A673 (cell line): ENCODE measurements around the gene ARSG. TPM values are rescaled to one million over a fixed set of nuclear protein-coding genes. Genes with fewer than 3 reads are reported as not detected.

Experiments used
- BruUV-seq: library from RNA; stranded (reverse); fragments of 400-500 nt; replicated peaks from 2 replicates; lab custom pipeline; 2021; lab: Mats Ljungman, UMichigan
- CTCF ChIA-PET: fragments of 300-600 bp; sonication (Branson Sonifier 250); formaldehyde crosslinking; loops from one replicate; lab custom pipeline; 2022; ENCODE audit warnings: antibody characterized with exemption; lab: Charles Lee
- POLR2A ChIA-PET: fragments of 300-600 bp; sonication (Branson Sonifier 250); formaldehyde crosslinking; loops from one replicate; lab custom pipeline; 2022; ENCODE audit warnings: antibody characterized with exemption; ENCODE audit not compliant: low non-redundant PET; lab: Charles Lee
- DNase-seq: peaks from one replicate; pipeline ENCODE4 v3.0.0-alpha.2; 2015; ENCODE audit warnings: low spot score
- H3K27ac ChIP-seq: fragments of 200-600 bp; sonication (generic); 2 replicates; pipeline ENCODE4 v1.5.1; 2016; ENCODE audit warnings: mixed run types, low read depth, mild to moderate bottlenecking, mixed read lengths, antibody characterized with exemption, low read length; ENCODE audit not compliant: poor library complexity, severe bottlenecking
- H3K27me3 ChIP-seq: fragments of 200-600 bp; sonication (generic); replicated peaks from 2 replicates; pipeline ENCODE4 v1.6.1; 2017; ENCODE audit warnings: mixed run types, low read depth, mild to moderate bottlenecking, mixed read lengths, antibody characterized with exemption, low read length; ENCODE audit not compliant: insufficient read depth, poor library complexity
- H3K36me3 ChIP-seq: fragments of 200-600 bp; sonication (generic); 2 replicates; pipeline ENCODE4 v1.6.1; 2016; ENCODE audit warnings: mixed run types, mild to moderate bottlenecking, mixed read lengths, antibody characterized with exemption, low read length; ENCODE audit not compliant: insufficient read depth, poor library complexity, severe bottlenecking
- H3K4me1 ChIP-seq: fragments of 200-600 bp; sonication (generic); 2 replicates; pipeline ENCODE4 v1.6.1; 2017; ENCODE audit warnings: mixed run types, mild to moderate bottlenecking, mixed read lengths, antibody characterized with exemption, low read length; ENCODE audit not compliant: insufficient read depth, poor library complexity, severe bottlenecking
- H3K4me3 ChIP-seq: fragments of 200-600 bp; sonication (generic); 2 replicates; pipeline ENCODE4 v1.5.1; 2016; ENCODE audit warnings: low read depth, mixed run types, mild to moderate bottlenecking, mixed read lengths, low read length; ENCODE audit not compliant: poor library complexity, severe bottlenecking
- H3K9me3 ChIP-seq: fragments of 200-600 bp; sonication (generic); 2 replicates; pipeline ENCODE4 v1.6.1; 2016; ENCODE audit warnings: mixed run types, low read depth, mild to moderate bottlenecking, mixed read lengths, antibody characterized with exemption, low read length; ENCODE audit not compliant: poor library complexity, severe bottlenecking
- CTCF ChIP-seq: fragments of 300-800, 200-600 bp; sonication (generic); conservative IDR thresholded peaks from 2 replicates; pipeline ENCODE4 v1.5.1; 2017; ENCODE audit warnings: low read depth, mild to moderate bottlenecking, antibody characterized with exemption, low read length, moderate library complexity, mixed read lengths
- EZH2 ChIP-seq: fragments of 200-600 bp; sonication (generic); IDR thresholded peaks from 2 replicates; pipeline ENCODE4 v1.6.1; 2017; ENCODE audit warnings: borderline replicate concordance, low read depth, mild to moderate bottlenecking, mixed read lengths, antibody characterized with exemption, low read length; ENCODE audit not compliant: poor library complexity, severe bottlenecking
- intact Hi-C: fragments of 100-400 bp; cut with micrococcal nuclease; formaldehyde crosslinking; loops from one replicate; pipeline ENCODE4 v1.10.0; 2022; ENCODE audit not compliant: unreplicated experiment
- total RNA-seq: library from RNA; stranded (reverse); gene quantifications from 2 replicates; pipeline ENCODE4 v1.2.3, GENCODE V29; 2021

ARSG gene
- total RNA-seq, 1 experiment from 2014 or later: 1.0 TPM

DNA sequence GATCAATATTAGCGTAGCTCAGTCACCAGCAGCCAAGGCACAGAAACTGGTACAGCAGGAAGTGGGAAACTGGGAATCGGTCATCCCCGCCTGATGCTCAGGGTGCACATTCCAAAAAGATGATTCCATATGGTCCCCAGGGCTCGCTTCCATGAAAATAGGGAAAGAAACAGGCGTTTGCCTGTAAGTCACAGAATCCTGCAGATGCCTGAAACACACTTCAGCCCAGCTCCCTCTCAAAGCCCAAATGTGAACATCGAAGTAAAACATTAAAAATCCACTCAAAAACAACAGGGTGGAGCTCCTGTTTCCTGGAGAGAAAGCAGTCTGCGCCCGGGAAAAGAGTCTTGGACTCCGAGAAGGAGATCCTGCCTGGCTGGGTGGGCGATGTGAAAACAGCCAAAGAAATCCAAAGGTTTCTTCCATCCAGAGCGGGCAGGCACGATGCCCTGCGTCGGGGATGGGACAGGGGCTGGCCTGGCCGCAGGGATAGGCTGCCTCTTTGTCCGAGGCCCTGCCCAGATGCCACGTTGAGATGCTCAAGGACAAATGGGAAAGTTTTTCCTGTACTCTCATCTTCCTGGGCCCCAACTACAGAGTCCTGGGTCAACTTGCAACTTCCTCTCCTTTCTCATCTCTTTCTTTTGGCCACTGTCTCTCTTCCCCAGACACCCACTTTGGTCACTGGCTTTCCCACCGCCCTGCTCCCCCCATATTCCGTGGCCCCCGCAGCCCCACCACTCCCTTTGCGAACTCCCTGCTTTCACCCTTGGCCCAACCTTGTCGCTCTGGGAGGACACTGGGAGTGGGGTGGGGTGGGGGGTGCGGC is 165.3 kb downstream of the ARSG start:
- Histone ChIP-seq H3K27me3 (peaks cover 20% of the 10 kb centered on the region), H3K9me3 (no peaks in the 10 kb centered on the region), H3K4me3 (peak overlapping the region; percentile 45), H3K36me3 (no peaks in the 10 kb centered on the region), H3K4me1 (peaks cover 13% of the 10 kb centered on the region), H3K27ac (no peak overlapping the region)
- intact Hi-C loops: loop anchor here (10.0 kb wide), 1 partner anchor 62 kb away; no protein-coding TSS in a partner anchor
- ChIA-PET CTCF (interaction anchor here (1.1 kb wide), 1 partner anchor 20 kb away, joined by 3 read pairs; no protein-coding TSS in a partner anchor), POLR2A (interaction anchor here (0.6 kb wide), 1 partner anchor 1507 kb away, joined by 4 read pairs; no protein-coding TSS in a partner anchor)
- TF ChIP-seq CTCF (no peak), EZH2 (no peak)
- BruUV-seq: no TSS peak
- no peak for DNase-seq

GRCh38 chr17:68457168-68457538 is 165.9 kb downstream of the ARSG start, which contains the start of gene WIPI1:
Gene WIPI1 (minus strand): TSS chr17:68457496. CDS start chr17:68457421, 75 bp downstream.
- Histone ChIP-seq H3K4me3 (peak within 1 kb of the TSS; percentile 45), H3K4me1 (peaks cover 13% of the 10 kb centered on the region), H3K27ac (no peak within 1 kb of the TSS), H3K27me3 (peaks cover 20% of the 10 kb centered on the region), H3K9me3 (no peaks in the 10 kb centered on the region), H3K36me3 (no peaks in the 10 kb centered on the region)
- CTCF ChIA-PET: interaction anchor here (0.6 to 1.8 kb wide), 3 partner anchors 21 to 515 kb away, joined by 3 read pairs; no protein-coding TSS in a partner anchor
- DNase-seq: peak; percentile 28
- POLR2A ChIA-PET: no interaction called here
- no TSS peak for BruUV-seq
- intact Hi-C loops: loop anchor here (10.0 kb wide), 1 partner anchor 62 kb away; no protein-coding TSS in a partner anchor
- no peak for TF ChIP-seq EZH2
- no peak for TF ChIP-seq CTCF

GRCh38 chr17:68457539-68458259 is 166.4 kb downstream of the ARSG start:
- ChIA-PET POLR2A (interaction anchor here (0.6 kb wide), 1 partner anchor 11 kb away, joined by 4 read pairs; no protein-coding TSS in a partner anchor), CTCF (interaction anchor here (0.6 to 1.8 kb wide), 4 partner anchors 22 to 515 kb away, joined by 3 to 4 read pairs (median 3); no protein-coding TSS in a partner anchor)
- intact Hi-C loops: loop anchor here (10.0 kb wide), 1 partner anchor 63 kb away; no protein-coding TSS in a partner anchor
- no TSS peak for BruUV-seq
- H3K27ac ChIP-seq: no peak overlapping the region
- TF ChIP-seq EZH2 (no peak), CTCF (no peak)
- peaks cover 13% of the 10 kb centered on the region for H3K4me1 ChIP-seq
- DNase-seq: peak; percentile 98
- H3K27me3 ChIP-seq: peaks cover 20% of the 10 kb centered on the region
- H3K36me3 ChIP-seq: no peaks in the 10 kb centered on the region
- no peaks in the 10 kb centered on the region for H3K9me3 ChIP-seq
- H3K4me3 ChIP-seq: peak overlapping the region; percentile 43
